Naive B cell (primary cell): ENCODE results near the gene MEOX2. TPM values are rescaled to one million over a fixed set of nuclear protein-coding genes. Genes with fewer than 3 reads are reported as not detected.

Experiments
- ATAC-seq, 2 donors: fragments of 150-1000 bp; cut with Tn5 transposase; 2 replicates each; pipeline ENCODE4 v1.10.0; 2021; ENCODE audit warnings: low read depth in 2 of 2, mild to moderate bottlenecking in 2 of 2, moderate library complexity in 2 of 2
- DNase-seq: peaks from one replicate; pipeline ENCODE4 v3.0.0; 2022
- H3K27ac Mint-ChIP-seq, 6 donors: one replicate each; pipeline ENCODE4 v1.8.0; 2020 to 2022; ENCODE audit warnings: mild to moderate bottlenecking in 6 of 6, mixed read lengths in 6 of 6, moderate library complexity in 5 of 6, inconsistent platforms in 2 of 6
- H3K27me3 Mint-ChIP-seq, 3 donors: one replicate each; pipeline ENCODE4 v1.8.0; 2021 to 2022; ENCODE audit warnings: mixed read lengths in 3 of 3, mild to moderate bottlenecking in 1 of 3
- H3K36me3 Mint-ChIP-seq, 2 donors: one replicate each; pipeline ENCODE4 v1.8.0; 2020 to 2022; ENCODE audit warnings: mixed read lengths in 2 of 2, inconsistent platforms in 1 of 2, mild to moderate bottlenecking in 1 of 2
- H3K4me1 Mint-ChIP-seq, 3 donors: one replicate each; pipeline ENCODE4 v1.8.0; 2020 to 2022; ENCODE audit warnings: mixed read lengths in 3 of 3, inconsistent platforms in 1 of 3, mild to moderate bottlenecking in 1 of 3, moderate library complexity in 1 of 3
- H3K4me3 Mint-ChIP-seq, 8 donors: one replicate each; pipeline ENCODE4 v1.8.0; 2020 to 2022; ENCODE audit warnings: mild to moderate bottlenecking in 8 of 8, mixed read lengths in 8 of 8, moderate library complexity in 8 of 8, inconsistent platforms in 2 of 8
- H3K9me3 Mint-ChIP-seq, 7 donors: one replicate each; pipeline ENCODE4 v1.8.0; 2020 to 2022; ENCODE audit warnings: mixed read lengths in 7 of 7, mild to moderate bottlenecking in 5 of 7, inconsistent platforms in 2 of 7, moderate library complexity in 1 of 7
- polyA plus RNA-seq, 6 donors: library from polyadenylated mRNA; unstranded; fragments of 300-500 nt; fragmentation: Illumina TruSeq; gene quantifications; one replicate each; pipeline ENCODE4 v1.2.3, GENCODE V29; 2021; ENCODE audit warnings: low read depth in 6 of 6

Gene MEOX2
- polyA plus RNA-seq, 6 donors from 2014 or later = not detected

GRCh38 chr7:15593382-15593781 lies 93.1 kb downstream of the MEOX2 start:
- no peaks in the 10 kb centered on the region for H3K36me3 Mint-ChIP-seq
- DNase-seq = no peak
- H3K9me3 Mint-ChIP-seq = peaks cover 0 to 4% (median 0%) of the 10 kb centered on the region in 7 donors
- no peak overlapping the region for H3K4me3 Mint-ChIP-seq
- ATAC-seq = no peak
- no peaks in the 10 kb centered on the region for H3K4me1 Mint-ChIP-seq
- no peaks in the 10 kb centered on the region for H3K27me3 Mint-ChIP-seq
- H3K27ac Mint-ChIP-seq = no peak overlapping the region

- no peak overlapping the region for H3K4me3 Mint-ChIP-seq
- no peaks in the 10 kb centered on the region for H3K27me3 Mint-ChIP-seq
- H3K27ac Mint-ChIP-seq = no peak overlapping the region
- DNase-seq (no peak), ATAC-seq (no peak)
- no peaks in the 10 kb centered on the region for H3K4me1 Mint-ChIP-seq
- H3K36me3 Mint-ChIP-seq = no peaks in the 10 kb centered on the region
- peaks cover 2 to 14% (median 11%) of the 10 kb centered on the region in 7 donors for H3K9me3 Mint-ChIP-seq
Observed at GRCh38 chr7:15586266-15586665, 100.2 kb downstream of the MEOX2 start.

GRCh38 chr7:15584575-15584974 lies 101.9 kb downstream of the MEOX2 start:
- no peak overlapping the region for H3K4me3 Mint-ChIP-seq
- peaks cover 0 to 14% (median 11%) of the 10 kb centered on the region in 7 donors for H3K9me3 Mint-ChIP-seq
- H3K27ac Mint-ChIP-seq = no peak overlapping the region
- H3K4me1 Mint-ChIP-seq = no peaks in the 10 kb centered on the region
- DNase-seq = no peak
- no peak for ATAC-seq
- H3K27me3 Mint-ChIP-seq = no peaks in the 10 kb centered on the region
- no peaks in the 10 kb centered on the region for H3K36me3 Mint-ChIP-seq

GRCh38 chr7:15582773-15583172 lies 103.7 kb downstream of the MEOX2 start:
- DNase-seq (no peak), ATAC-seq (no peak)
- no peaks in the 10 kb centered on the region for H3K36me3 Mint-ChIP-seq
- H3K4me3 Mint-ChIP-seq = no peak overlapping the region
- no peaks in the 10 kb centered on the region for H3K4me1 Mint-ChIP-seq
- H3K9me3 Mint-ChIP-seq = peaks cover 0 to 14% (median 6%) of the 10 kb centered on the region in 7 donors
- no peak overlapping the region for H3K27ac Mint-ChIP-seq
- H3K27me3 Mint-ChIP-seq = no peaks in the 10 kb centered on the region

- Mint-ChIP-seq H3K4me1 (no peaks in the 10 kb centered on the region), H3K27me3 (no peaks in the 10 kb centered on the region), H3K36me3 (no peaks in the 10 kb centered on the region), H3K27ac (no peak overlapping the region), H3K9me3 (peaks cover 2 to 15% (median 11%) of the 10 kb centered on the region in 7 donors), H3K4me3 (no peak overlapping the region)
- DNase-seq (no peak), ATAC-seq (no peak)
Observed at GRCh38 chr7:15581352-15581951, 105.0 kb downstream of the MEOX2 start.

GRCh38 chr7:15580604-15581351 lies 105.7 kb downstream of the MEOX2 start:
- Mint-ChIP-seq H3K4me1 (no peaks in the 10 kb centered on the region), H3K27ac (no peak overlapping the region), H3K4me3 (no peak overlapping the region), H3K36me3 (no peaks in the 10 kb centered on the region), H3K9me3 (peaks cover 2 to 15% (median 11%) of the 10 kb centered on the region in 7 donors), H3K27me3 (no peaks in the 10 kb centered on the region)
- no peak for ATAC-seq
- no peak for DNase-seq

- Mint-ChIP-seq H3K4me1 (no peaks in the 10 kb centered on the region), H3K27me3 (no peaks in the 10 kb centered on the region), H3K27ac (no peak overlapping the region), H3K36me3 (no peaks in the 10 kb centered on the region), H3K4me3 (no peak overlapping the region), H3K9me3 (peaks cover 0 to 13% (median 4%) of the 10 kb centered on the region in 7 donors)
- no peak for DNase-seq
- ATAC-seq = no peak
Observed at GRCh38 chr7:15577600-15577999, 108.9 kb downstream of the MEOX2 start.

- Mint-ChIP-seq H3K4me1 (no peaks in the 10 kb centered on the region), H3K27ac (no peak overlapping the region), H3K9me3 (peaks cover 0 to 12% (median 2%) of the 10 kb centered on the region in 7 donors), H3K4me3 (no peak overlapping the region), H3K36me3 (no peaks in the 10 kb centered on the region), H3K27me3 (no peaks in the 10 kb centered on the region)
- no peak for ATAC-seq
- no peak for DNase-seq
Observed at GRCh38 chr7:15571301-15571878, 115.1 kb downstream of the MEOX2 start.

- DNase-seq = no peak
- peaks cover 0 to 5% (median 2%) of the 10 kb centered on the region in 7 donors for H3K9me3 Mint-ChIP-seq
- no peak overlapping the region for H3K4me3 Mint-ChIP-seq
- H3K27ac Mint-ChIP-seq = no peak overlapping the region
- ATAC-seq = no peak
- no peaks in the 10 kb centered on the region for H3K4me1 Mint-ChIP-seq
- H3K27me3 Mint-ChIP-seq = no peaks in the 10 kb centered on the region
- no peaks in the 10 kb centered on the region for H3K36me3 Mint-ChIP-seq
Observed at GRCh38 chr7:15567652-15568051, 118.8 kb downstream of the MEOX2 start.

GRCh38 chr7:15567036-15567435 lies 119.4 kb downstream of the MEOX2 start:
- Mint-ChIP-seq H3K27ac (no peak overlapping the region), H3K4me3 (no peak overlapping the region), H3K27me3 (no peaks in the 10 kb centered on the region), H3K4me1 (no peaks in the 10 kb centered on the region), H3K36me3 (no peaks in the 10 kb centered on the region), H3K9me3 (peaks cover 0 to 5% (median 2%) of the 10 kb centered on the region in 7 donors)
- DNase-seq (no peak), ATAC-seq (no peak)

- Mint-ChIP-seq H3K27me3 (no peaks in the 10 kb centered on the region), H3K36me3 (no peaks in the 10 kb centered on the region), H3K9me3 (peaks cover 0 to 5% (median 2%) of the 10 kb centered on the region in 7 donors), H3K4me3 (no peak overlapping the region), H3K27ac (no peak overlapping the region), H3K4me1 (no peaks in the 10 kb centered on the region)
- ATAC-seq (no peak), DNase-seq (no peak)
Observed at GRCh38 chr7:15566476-15566875, 120.0 kb downstream of the MEOX2 start.

GRCh38 chr7:15561835-15562234 lies 124.6 kb downstream of the MEOX2 start, which contains the start of gene AGMO:
Gene AGMO (minus strand): TSS chr7:15562015.
- Mint-ChIP-seq H3K27ac (peak within 1 kb of the TSS in 1 of 6 donors; percentile 6), H3K4me3 (no peak within 1 kb of the TSS), H3K36me3 (no peaks in the 10 kb centered on the region), H3K27me3 (no peaks in the 10 kb centered on the region), H3K4me1 (no peaks in the 10 kb centered on the region), H3K9me3 (peaks cover 0 to 7% (median 0%) of the 10 kb centered on the region in 7 donors)
- DNase-seq (no peak), ATAC-seq (no peak)
